OCI-LY1 (cell line): ENCODE measurements around the gene NRDE2.

Source experiments
- H2AFZ ChIP-seq: fragments of 200-600 bp; sonication (generic), shearing (Covaris generic); 2 replicates; pipeline ENCODE4 v1.6.0; 2014; ENCODE audit warnings: antibody characterized with exemption, mild to moderate bottlenecking, low read length
- H3F3A ChIP-seq: fragments of 200-600 bp; sonication (generic), shearing (Covaris generic); 2 replicates; pipeline ENCODE4 v1.6.0; 2014; ENCODE audit warnings: mild to moderate bottlenecking, antibody characterized with exemption, low read length, moderate library complexity; ENCODE audit not compliant: insufficient read depth
- H3K27ac ChIP-seq: fragments of 200-600 bp; sonication (generic); 2 replicates; pipeline ENCODE4 v1.5.1; 2014; ENCODE audit warnings: low read length, mixed run types, mild to moderate bottlenecking, low read depth; ENCODE audit not compliant: poor library complexity, severe bottlenecking
- H3K27me3 ChIP-seq: fragments of 200-600 bp; sonication (generic); 2 replicates; pipeline ENCODE4 v1.6.0; 2014; ENCODE audit warnings: antibody characterized with exemption, mild to moderate bottlenecking, low read length, moderate library complexity; ENCODE audit not compliant: insufficient read depth
- H3K36me3 ChIP-seq: fragments of 200-600 bp; sonication (generic); 2 replicates; pipeline ENCODE4 v1.6.1; 2014; ENCODE audit warnings: mild to moderate bottlenecking, antibody characterized with exemption, low read length, moderate library complexity, mixed read lengths; ENCODE audit not compliant: insufficient read depth
- H3K4me1 ChIP-seq: fragments of 200-600 bp; sonication (generic); 2 replicates; pipeline ENCODE4 v1.5.1; 2014; ENCODE audit warnings: mild to moderate bottlenecking, low read length, moderate library complexity; ENCODE audit not compliant: insufficient read depth, severe bottlenecking
- H3K4me2 ChIP-seq: fragments of 200-600 bp; sonication (generic), shearing (Covaris generic); 2 replicates; pipeline ENCODE4 v1.6.1; 2014; ENCODE audit warnings: low read length
- H3K4me3 ChIP-seq: fragments of 200-600 bp; sonication (generic); 2 replicates; pipeline ENCODE4 v1.5.1; 2014; ENCODE audit warnings: low read length, low read depth, mild to moderate bottlenecking, mixed read lengths; ENCODE audit not compliant: poor library complexity, severe bottlenecking
- H3K79me2 ChIP-seq: fragments of 200-600 bp; shearing (Covaris generic); 2 replicates; pipeline ENCODE4 v1.6.1; 2016; ENCODE audit warnings: mixed run types, low read length, mixed read lengths; ENCODE audit not compliant: insufficient read depth
- H3K9ac ChIP-seq: fragments of 200-600 bp; sonication (generic), shearing (Covaris generic); 2 replicates; pipeline ENCODE4 v1.6.1; 2014; ENCODE audit warnings: mild to moderate bottlenecking, low read length, mixed read lengths
- H3K9me2 ChIP-seq: fragments of 200-600 bp; sonication (generic), shearing (Covaris generic); 2 replicates; pipeline ENCODE4 v1.6.1; 2014; ENCODE audit warnings: low read depth, mild to moderate bottlenecking, low read length, mixed read lengths
- H3K9me3 ChIP-seq: fragments of 200-600 bp; shearing (Covaris generic); 2 replicates; pipeline ENCODE4 v1.6.1; 2014; ENCODE audit warnings: low read length, mixed read lengths
- H4K20me1 ChIP-seq: fragments of 200-600 bp; sonication (generic), shearing (Covaris generic); 2 replicates; pipeline ENCODE4 v1.6.0; 2016; ENCODE audit warnings: mild to moderate bottlenecking, low read length; ENCODE audit not compliant: insufficient read depth
- EZH2 ChIP-seq: fragments of 200-600 bp; sonication (generic), shearing (Covaris generic); IDR thresholded peaks from 2 replicates; pipeline ENCODE4 v1.8.0; 2017; ENCODE audit warnings: borderline replicate concordance, mixed run types, mild to moderate bottlenecking, antibody characterized with exemption, low read length, moderate library complexity, mixed read lengths
- TF ChIP-seq, protein P1 (sequence below): fragments of 200-600 bp; sonication (generic), shearing (Covaris generic); IDR thresholded peaks from 2 replicates; pipeline ENCODE4 v1.5.1; 2017; ENCODE audit warnings: mild to moderate bottlenecking, antibody characterized with exemption, low read length, moderate library complexity, mixed read lengths

The NRDE2 gene

DNA sequence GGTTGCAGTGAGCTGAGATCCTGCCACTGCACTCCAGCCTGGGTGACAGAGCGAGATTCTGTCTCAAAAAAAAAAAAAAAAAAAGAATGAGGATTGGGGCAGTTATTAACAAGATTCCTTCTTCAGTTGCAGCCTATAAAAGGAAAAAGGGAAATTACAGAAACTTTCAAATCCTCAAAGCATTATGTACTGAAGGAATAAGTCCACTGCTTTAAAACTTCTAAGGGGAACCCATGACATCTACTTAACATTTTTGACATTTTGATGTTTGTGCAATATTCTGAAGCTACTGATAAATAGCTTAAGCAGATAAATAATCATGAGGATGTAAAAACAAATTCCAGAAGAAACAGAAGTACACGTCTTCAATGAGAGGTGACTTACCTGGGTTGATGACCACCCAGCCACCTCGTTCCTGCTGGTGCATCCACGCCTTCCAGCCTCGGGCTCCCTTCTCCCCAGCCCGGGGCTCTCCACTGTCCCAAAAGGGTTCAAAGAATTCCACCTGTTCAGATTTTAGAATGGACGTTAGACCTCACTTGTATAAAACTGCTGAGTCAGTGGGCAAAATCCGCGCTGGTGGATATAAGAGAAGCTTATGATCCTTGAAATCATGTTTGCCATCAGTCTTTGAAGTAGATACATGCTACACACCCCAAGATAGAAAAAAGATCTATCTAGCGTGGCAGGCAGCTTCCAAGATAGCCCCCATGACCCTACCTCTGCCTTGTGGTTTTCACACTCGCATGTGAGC lies 33.7 kb downstream of the NRDE2 start:
- no peak overlapping the region for H2AFZ ChIP-seq
- 0 out of 2 replicates have a peak, but pooled peaks cover 4% of the 10 kb centered on the region for H3F3A ChIP-seq
- H3K9me3 ChIP-seq = no peaks in the 10 kb centered on the region
- no peak overlapping the region for H3K4me3 ChIP-seq
- TF ChIP-seq EZH2 = no peak
- TF ChIP-seq, protein P1, sequence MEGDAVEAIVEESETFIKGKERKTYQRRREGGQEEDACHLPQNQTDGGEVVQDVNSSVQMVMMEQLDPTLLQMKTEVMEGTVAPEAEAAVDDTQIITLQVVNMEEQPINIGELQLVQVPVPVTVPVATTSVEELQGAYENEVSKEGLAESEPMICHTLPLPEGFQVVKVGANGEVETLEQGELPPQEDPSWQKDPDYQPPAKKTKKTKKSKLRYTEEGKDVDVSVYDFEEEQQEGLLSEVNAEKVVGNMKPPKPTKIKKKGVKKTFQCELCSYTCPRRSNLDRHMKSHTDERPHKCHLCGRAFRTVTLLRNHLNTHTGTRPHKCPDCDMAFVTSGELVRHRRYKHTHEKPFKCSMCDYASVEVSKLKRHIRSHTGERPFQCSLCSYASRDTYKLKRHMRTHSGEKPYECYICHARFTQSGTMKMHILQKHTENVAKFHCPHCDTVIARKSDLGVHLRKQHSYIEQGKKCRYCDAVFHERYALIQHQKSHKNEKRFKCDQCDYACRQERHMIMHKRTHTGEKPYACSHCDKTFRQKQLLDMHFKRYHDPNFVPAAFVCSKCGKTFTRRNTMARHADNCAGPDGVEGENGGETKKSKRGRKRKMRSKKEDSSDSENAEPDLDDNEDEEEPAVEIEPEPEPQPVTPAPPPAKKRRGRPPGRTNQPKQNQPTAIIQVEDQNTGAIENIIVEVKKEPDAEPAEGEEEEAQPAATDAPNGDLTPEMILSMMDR = no peak
- no peaks in the 10 kb centered on the region for H3K79me2 ChIP-seq
- H4K20me1 ChIP-seq = no peaks in the 10 kb centered on the region
- H3K4me1 ChIP-seq = no peaks in the 10 kb centered on the region
- no peaks in the 10 kb centered on the region for H3K27me3 ChIP-seq
- no peak overlapping the region for H3K27ac ChIP-seq
- no peak overlapping the region for H3K9ac ChIP-seq
- H3K9me2 ChIP-seq = no peaks in the 10 kb centered on the region
- H3K36me3 ChIP-seq = peaks cover 64% of the 10 kb centered on the region
- no peak overlapping the region for H3K4me2 ChIP-seq

DNA sequence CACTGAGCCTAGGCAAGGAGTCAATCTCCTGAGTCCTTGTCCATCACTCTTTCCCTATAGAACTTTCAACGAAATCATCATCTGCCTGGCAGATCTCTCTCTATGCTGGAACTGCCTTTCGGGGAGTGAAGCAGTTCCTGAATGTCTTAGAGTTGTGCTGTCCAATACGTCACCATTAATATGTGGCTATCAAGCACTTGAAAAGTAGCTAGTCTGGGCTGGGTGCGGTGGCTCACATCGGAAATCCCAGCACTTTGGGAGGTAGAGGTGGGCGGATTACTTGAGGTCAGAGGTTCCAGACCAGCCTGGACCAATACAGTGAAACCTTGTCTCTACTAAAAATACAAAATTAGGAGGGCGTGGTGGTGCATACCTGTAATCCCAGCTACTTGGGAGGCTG lies 35.1 kb downstream of the NRDE2 start:
- no peaks in the 10 kb centered on the region for H3K9me3 ChIP-seq
- no peaks in the 10 kb centered on the region for H3K27me3 ChIP-seq
- TF ChIP-seq, protein P1 = no peak
- no peak for TF ChIP-seq EZH2
- H3K4me3 ChIP-seq = no peak overlapping the region
- no peaks in the 10 kb centered on the region for H4K20me1 ChIP-seq
- no peak overlapping the region for H3K9ac ChIP-seq
- H3K4me1 ChIP-seq = no peaks in the 10 kb centered on the region
- H3K36me3 ChIP-seq = peaks cover 61% of the 10 kb centered on the region
- H3K79me2 ChIP-seq = no peaks in the 10 kb centered on the region
- no peak overlapping the region for H3K27ac ChIP-seq
- H3K9me2 ChIP-seq = no peaks in the 10 kb centered on the region
- H2AFZ ChIP-seq = no peak overlapping the region
- H3F3A ChIP-seq = 0 out of 2 replicates have a peak, but pooled peaks cover 4% of the 10 kb centered on the region
- no peak overlapping the region for H3K4me2 ChIP-seq

DNA sequence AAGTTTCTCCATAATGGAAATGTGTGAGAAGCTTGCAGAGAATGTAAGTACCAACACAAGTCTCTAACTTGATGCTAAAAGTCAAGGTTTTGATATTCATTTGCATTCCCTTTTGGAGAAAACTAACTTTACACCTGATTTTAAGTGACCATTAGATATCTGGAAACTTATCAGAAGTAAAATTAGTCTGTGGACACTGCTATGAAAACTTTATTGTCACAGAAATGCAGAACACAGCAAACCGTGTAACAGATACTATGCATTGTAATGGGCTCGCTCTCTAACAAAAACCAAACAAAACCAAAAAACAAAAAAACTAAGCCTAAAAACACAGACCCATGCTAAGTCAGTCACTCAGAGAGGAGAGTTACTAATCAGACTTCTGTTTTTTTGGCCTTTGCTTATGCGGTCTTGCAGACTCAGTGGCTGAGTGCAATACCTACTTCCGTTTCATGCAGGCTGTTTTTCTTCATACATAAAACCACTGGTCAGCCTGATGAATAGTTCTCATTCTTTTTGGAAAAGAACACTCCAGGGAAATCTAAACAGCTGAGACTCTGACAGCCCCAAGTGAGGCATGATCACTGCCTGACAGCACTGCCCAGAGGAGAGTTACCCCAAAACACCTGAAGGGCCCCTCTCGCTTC lies 35.7 kb downstream of the NRDE2 start:
- H3K4me3 ChIP-seq = no peak overlapping the region
- no peak overlapping the region for H3K9ac ChIP-seq
- TF ChIP-seq, protein P1 = no peak
- no peak for TF ChIP-seq EZH2
- no peak overlapping the region for H3K4me2 ChIP-seq
- H3K79me2 ChIP-seq = no peaks in the 10 kb centered on the region
- H3K36me3 ChIP-seq = peaks cover 65% of the 10 kb centered on the region
- H2AFZ ChIP-seq = no peak overlapping the region
- H3K27ac ChIP-seq = no peak overlapping the region
- H3K9me3 ChIP-seq = no peaks in the 10 kb centered on the region
- H3K9me2 ChIP-seq = no peaks in the 10 kb centered on the region
- H3K27me3 ChIP-seq = no peaks in the 10 kb centered on the region
- H4K20me1 ChIP-seq = no peaks in the 10 kb centered on the region
- H3F3A ChIP-seq = 0 out of 2 replicates have a peak, but pooled peaks cover 2% of the 10 kb centered on the region
- H3K4me1 ChIP-seq = no peaks in the 10 kb centered on the region
